HAP-1 (cell line): ENCODE data around the gene GIGYF2.

Source experiments
- DNase-seq, 2 experiments: peaks; one replicate each; pipeline ENCODE4 v3.0.0-alpha.2; 2016 to 2020; ENCODE audit warnings: low spot score in 2 of 2
- H3K27me3 ChIP-seq: fragments of 250-450 bp; sonication (Bioruptor Pico); 2 replicates; pipeline ENCODE4 v1.5.1; 2020; ENCODE audit warnings: low read depth, mild to moderate bottlenecking, moderate library complexity
- H3K36me3 ChIP-seq: fragments of 250-450 bp; sonication (Bioruptor Pico); replicated peaks from 2 replicates; pipeline ENCODE4 v1.5.1; 2020; ENCODE audit warnings: mild to moderate bottlenecking
- H3K4me1 ChIP-seq: fragments of 250-450 bp; sonication (Bioruptor Pico); 2 replicates; pipeline ENCODE4 v1.5.1; 2020; ENCODE audit warnings: mild to moderate bottlenecking
- H3K4me3 ChIP-seq: fragments of 250-450 bp; sonication (Bioruptor Pico); 2 replicates; pipeline ENCODE4 v1.5.1; 2020; ENCODE audit warnings: mild to moderate bottlenecking, moderate library complexity
- H3K9me3 ChIP-seq: fragments of 250-450 bp; sonication (Bioruptor Pico); 2 replicates; pipeline ENCODE4 v1.5.1; 2020; ENCODE audit warnings: mild to moderate bottlenecking, moderate library complexity
- in situ Hi-C: fragments of 300-500 bp; cut with MboI; formaldehyde crosslinking; loops from 3 replicates; pipeline ENCODE4 v1.14.3; 2020; ENCODE audit warnings: low sequenced_read_pairs, inconsistent platforms, mixed read lengths

GIGYF2 gene

GRCh38 chr2:232890896-232891601 lies 193.9 kb downstream of the GIGYF2 start:
- peaks cover 7% of the 10 kb centered on the region for H3K4me1 ChIP-seq

GRCh38 chr2:232891621-232892071 lies 194.5 kb downstream of the GIGYF2 start:
- H3K4me1 ChIP-seq = peaks cover 7% of the 10 kb centered on the region
- DNase-seq = peak in 1 of 2 experiments; percentile 20
- no peaks in the 10 kb centered on the region for H3K9me3 ChIP-seq
- in situ Hi-C loops = no loop called here
- H3K27me3 ChIP-seq = no peaks in the 10 kb centered on the region
- H3K36me3 ChIP-seq = no peaks in the 10 kb centered on the region
- H3K4me3 ChIP-seq = no peak overlapping the region

More at GRCh38 chr2:232890896-232891601, 193.9 kb downstream of the GIGYF2 start:
- H3K27me3 ChIP-seq = no peaks in the 10 kb centered on the region
- H3K36me3 ChIP-seq = no peaks in the 10 kb centered on the region
- H3K9me3 ChIP-seq = no peaks in the 10 kb centered on the region
- in situ Hi-C loops = no loop called here
- H3K4me3 ChIP-seq = no peak overlapping the region
- peak in 1 of 2 experiments; percentile 58 for DNase-seq

DNA sequence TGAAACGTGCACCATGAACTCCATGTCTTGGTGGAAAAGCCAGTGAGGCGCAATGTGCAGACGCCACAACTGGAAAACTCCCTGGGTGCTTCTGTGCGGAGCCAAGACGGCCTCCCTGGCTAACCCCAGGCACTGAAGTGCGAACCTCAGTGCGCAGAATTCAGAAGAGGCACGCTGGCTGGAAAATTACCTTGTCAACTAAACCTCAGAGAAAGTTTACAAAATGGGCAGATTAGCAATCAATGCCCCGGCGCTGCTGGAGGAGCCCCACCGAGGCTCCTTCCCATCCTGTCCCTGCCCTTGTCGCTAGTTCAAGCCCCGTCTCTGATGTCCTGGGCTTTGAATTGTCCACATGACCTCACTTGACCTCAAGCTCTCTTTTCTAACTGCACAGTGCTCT lies 195.1 kb downstream of the GIGYF2 start:
- Histone ChIP-seq H3K27me3 (no peaks in the 10 kb centered on the region), H3K9me3 (no peaks in the 10 kb centered on the region), H3K4me1 (peaks cover 7% of the 10 kb centered on the region), H3K36me3 (no peaks in the 10 kb centered on the region), H3K4me3 (no peak overlapping the region)
- DNase-seq = no peak
- in situ Hi-C loops = no loop called here

- Histone ChIP-seq H3K9me3 (no peaks in the 10 kb centered on the region), H3K4me1 (peaks cover 7% of the 10 kb centered on the region), H3K27me3 (no peaks in the 10 kb centered on the region), H3K36me3 (no peaks in the 10 kb centered on the region), H3K4me3 (no peak overlapping the region)
- DNase-seq = no peak
- in situ Hi-C loops = no loop called here
Measured at GRCh38 chr2:232892843-232893242, 195.7 kb downstream of the GIGYF2 start.

DNA sequence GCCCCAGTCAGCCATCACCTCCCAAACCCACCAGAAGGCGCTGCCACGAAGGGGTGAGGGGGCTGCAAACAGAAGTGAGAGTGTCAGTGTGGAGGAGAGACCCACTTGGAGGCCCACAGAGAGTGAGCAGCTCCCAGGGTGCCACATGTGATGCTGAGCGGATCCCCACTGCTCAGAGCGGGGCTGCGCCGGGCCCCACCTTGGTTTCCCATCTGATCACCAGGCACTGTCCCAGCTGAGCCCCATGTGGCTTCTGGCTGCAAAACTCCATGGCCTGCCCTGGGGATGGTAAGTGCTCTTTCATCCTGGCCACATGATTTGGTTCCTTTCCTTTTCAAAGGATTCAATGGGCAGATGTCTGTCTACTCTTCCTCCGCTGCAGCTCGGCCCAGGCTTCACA lies 196.7 kb downstream of the GIGYF2 start:
- in situ Hi-C loops = no loop called here
- Histone ChIP-seq H3K27me3 (no peaks in the 10 kb centered on the region), H3K9me3 (no peaks in the 10 kb centered on the region), H3K36me3 (no peaks in the 10 kb centered on the region), H3K4me1 (peaks cover 7% of the 10 kb centered on the region), H3K4me3 (no peak overlapping the region)
- no peak for DNase-seq

DNA sequence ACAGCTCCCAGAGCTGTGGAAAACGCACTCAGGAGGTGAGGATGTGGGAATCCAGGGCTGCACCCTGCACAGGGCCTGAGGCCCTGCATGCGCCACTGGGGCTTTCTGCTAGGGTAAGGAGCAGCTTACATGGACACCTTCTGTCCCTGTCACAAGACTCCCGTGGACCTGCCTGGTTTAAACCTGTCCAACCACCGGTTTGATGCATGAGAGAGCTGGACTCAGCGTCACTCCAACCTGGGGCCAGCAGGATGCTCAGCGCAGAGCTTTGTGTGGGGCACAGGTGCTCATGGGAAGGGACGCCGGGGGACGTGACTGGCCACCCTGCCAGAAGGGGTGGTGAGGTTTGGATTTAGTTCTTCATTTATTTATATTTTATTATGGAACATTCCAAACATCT lies 197.1 kb downstream of the GIGYF2 start:
- no peaks in the 10 kb centered on the region for H3K36me3 ChIP-seq
- in situ Hi-C loops = no loop called here
- H3K27me3 ChIP-seq = no peaks in the 10 kb centered on the region
- DNase-seq = no peak
- H3K4me3 ChIP-seq = no peak overlapping the region
- peaks cover 7% of the 10 kb centered on the region for H3K4me1 ChIP-seq
- no peaks in the 10 kb centered on the region for H3K9me3 ChIP-seq

DNA sequence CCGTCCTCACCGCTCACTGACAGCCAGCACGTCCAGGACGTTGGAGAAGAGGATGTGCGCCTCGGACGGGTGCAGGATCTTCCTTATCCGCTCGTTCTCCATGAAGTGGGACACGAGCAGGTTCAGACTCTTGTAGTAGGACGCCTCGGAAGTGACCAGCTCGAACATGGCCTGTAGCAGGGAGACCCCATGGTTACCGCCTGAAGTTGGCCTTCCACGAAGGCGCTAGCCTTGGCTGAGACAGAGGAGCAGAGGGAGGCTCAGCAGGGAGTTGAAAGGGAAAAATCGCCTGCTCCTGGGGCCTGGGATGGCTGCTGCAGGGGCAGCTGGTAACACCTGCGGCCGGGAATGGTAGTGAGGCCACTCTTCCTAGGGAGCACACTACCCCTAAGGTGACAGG lies 197.6 kb downstream of the GIGYF2 start:
- H3K27me3 ChIP-seq = no peaks in the 10 kb centered on the region
- H3K36me3 ChIP-seq = no peaks in the 10 kb centered on the region
- H3K4me1 ChIP-seq = peaks cover 7% of the 10 kb centered on the region
- DNase-seq = no peak
- in situ Hi-C loops = no loop called here
- H3K4me3 ChIP-seq = no peak overlapping the region
- H3K9me3 ChIP-seq = no peaks in the 10 kb centered on the region

- peaks cover 5% of the 10 kb centered on the region for H3K4me1 ChIP-seq
- no peak for DNase-seq
- no peaks in the 10 kb centered on the region for H3K27me3 ChIP-seq
- H3K36me3 ChIP-seq = no peaks in the 10 kb centered on the region
- in situ Hi-C loops = no loop called here
- no peak overlapping the region for H3K4me3 ChIP-seq
- H3K9me3 ChIP-seq = no peaks in the 10 kb centered on the region
Measured at GRCh38 chr2:232896111-232896510, 199.0 kb downstream of the GIGYF2 start.

DNA sequence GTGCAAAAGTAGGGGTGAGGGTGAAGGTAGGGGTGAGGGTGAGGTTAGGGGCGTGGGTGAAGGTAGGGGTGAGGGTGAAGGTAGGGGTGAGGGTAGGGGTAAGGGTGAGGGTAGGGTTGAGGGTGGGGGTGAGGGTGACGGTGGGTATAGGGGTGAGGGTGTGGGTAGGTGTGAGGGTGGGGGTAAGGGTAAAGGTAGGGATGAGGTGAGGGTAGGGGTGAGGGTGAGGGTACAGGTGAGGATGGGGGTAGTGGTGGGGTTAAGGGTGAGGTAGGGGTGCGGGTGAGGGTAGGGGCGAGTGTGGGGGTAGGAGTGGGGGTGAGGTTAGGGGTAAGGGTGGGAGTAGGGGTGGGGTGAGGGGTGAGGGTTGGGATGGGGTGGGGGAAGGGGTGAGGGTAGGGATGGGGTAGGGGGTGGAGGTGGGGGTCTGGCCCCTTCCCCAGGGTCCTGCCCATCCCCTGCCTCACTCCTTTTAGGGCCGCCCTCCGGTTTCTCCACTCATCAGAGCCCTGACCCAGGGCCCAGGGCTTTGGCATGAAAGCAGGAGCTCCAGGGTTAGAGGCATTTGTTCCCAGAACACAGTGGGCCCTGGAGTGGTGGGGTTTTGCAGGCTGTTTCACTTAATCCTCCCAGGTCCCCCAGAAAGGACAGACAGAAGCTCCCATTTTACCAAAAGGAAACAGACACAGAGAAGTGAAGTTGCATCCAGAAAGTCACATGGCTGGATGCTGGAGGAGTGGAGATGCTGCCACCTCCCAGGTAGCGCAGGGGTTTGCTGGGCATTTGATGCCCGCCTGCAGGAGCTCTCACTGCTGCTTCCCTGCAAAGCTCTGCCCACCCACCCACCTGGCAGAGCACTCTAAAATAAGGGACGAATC lies 199.8 kb downstream of the GIGYF2 start:
- H3K36me3 ChIP-seq = no peaks in the 10 kb centered on the region
- no peaks in the 10 kb centered on the region for H3K27me3 ChIP-seq
- in situ Hi-C loops = no loop called here
- H3K9me3 ChIP-seq = no peaks in the 10 kb centered on the region
- no peaks in the 10 kb centered on the region for H3K4me1 ChIP-seq
- no peak for DNase-seq
- no peak overlapping the region for H3K4me3 ChIP-seq

DNA sequence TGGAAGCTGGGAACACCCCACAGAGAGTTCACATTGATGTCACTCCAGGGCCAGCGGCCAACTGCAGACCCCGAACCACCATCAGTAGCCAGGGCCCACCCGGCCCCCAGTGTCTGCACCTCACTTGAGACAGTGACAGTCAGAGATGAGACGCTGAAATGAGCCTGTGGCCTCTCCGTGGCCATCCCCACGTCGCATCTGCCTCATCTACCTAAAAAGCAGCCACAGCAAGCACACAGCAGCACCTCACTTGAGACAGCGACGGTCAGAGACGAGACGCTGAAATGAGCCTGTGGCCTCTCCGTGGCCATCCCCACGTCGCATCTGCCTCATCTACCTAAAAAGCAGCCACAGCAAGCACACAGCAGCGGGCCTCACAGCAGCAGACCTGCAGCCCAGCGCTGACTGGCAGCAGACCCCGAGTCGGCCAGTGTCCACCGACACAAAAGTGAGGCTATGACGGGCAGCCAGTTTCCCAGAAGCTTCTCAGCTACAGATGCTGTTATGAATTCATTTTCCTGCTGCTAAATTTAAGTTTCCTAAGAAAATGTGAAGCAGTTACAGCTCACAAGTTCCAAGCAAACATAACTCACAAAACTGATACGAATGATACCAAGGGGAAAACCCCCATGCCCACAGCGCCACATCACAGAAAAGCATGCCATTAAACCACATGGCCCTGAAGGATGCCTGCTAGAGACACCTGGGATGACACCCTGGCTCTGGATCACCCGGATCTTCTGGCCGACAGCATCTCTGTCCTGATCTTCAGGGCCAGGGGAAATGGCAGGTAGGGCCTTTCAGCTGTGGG lies 200.7 kb downstream of the GIGYF2 start:
- Histone ChIP-seq H3K4me1 (no peaks in the 10 kb centered on the region), H3K27me3 (no peaks in the 10 kb centered on the region), H3K4me3 (no peak overlapping the region), H3K36me3 (no peaks in the 10 kb centered on the region), H3K9me3 (no peaks in the 10 kb centered on the region)
- in situ Hi-C loops = no loop called here
- no peak for DNase-seq

- Histone ChIP-seq H3K9me3 (no peaks in the 10 kb centered on the region), H3K4me3 (no peak overlapping the region), H3K36me3 (no peaks in the 10 kb centered on the region), H3K4me1 (no peaks in the 10 kb centered on the region), H3K27me3 (no peaks in the 10 kb centered on the region)
- DNase-seq = no peak
- in situ Hi-C loops = no loop called here
Measured at GRCh38 chr2:232898592-232899543, 201.7 kb downstream of the GIGYF2 start.

GRCh38 chr2:232900811-232901735 lies 203.9 kb downstream of the GIGYF2 start:
- H3K9me3 ChIP-seq = no peaks in the 10 kb centered on the region

More at GRCh38 chr2:232900811-232901735, 203.9 kb downstream of the GIGYF2 start:
- Histone ChIP-seq H3K27me3 (no peaks in the 10 kb centered on the region), H3K36me3 (no peaks in the 10 kb centered on the region), H3K4me3 (no peak overlapping the region), H3K4me1 (no peaks in the 10 kb centered on the region)
- DNase-seq = no peak
- in situ Hi-C loops = no loop called here
